Trophoblast cell (in vitro differentiated cells and primary cell): ENCODE measurements around the gene KIF25.

Experiments
- DNase-seq, 2 donors: peaks; one replicate each; pipeline ENCODE4 v3.0.0-alpha.2; 2016
- H2AFZ ChIP-seq: 2 replicates; pipeline ENCODE4 v1.6.1; 2013; ENCODE audit warnings: low read length, moderate library complexity, mild to moderate bottlenecking; ENCODE audit not compliant: insufficient read depth, poor library complexity
- H2AK5ac ChIP-seq: 2 replicates; pipeline ENCODE4 v1.6.1; 2013; ENCODE audit warnings: mild to moderate bottlenecking, low read length
- H2BK120ac ChIP-seq: 2 replicates; pipeline ENCODE4 v1.6.1; 2013; ENCODE audit warnings: low read length, mild to moderate bottlenecking, moderate library complexity; ENCODE audit not compliant: insufficient read depth, poor library complexity
- H2BK12ac ChIP-seq: 2 replicates; pipeline ENCODE4 v1.6.1; 2013; ENCODE audit warnings: mild to moderate bottlenecking, low read length, moderate library complexity
- H2BK5ac ChIP-seq: 2 replicates; pipeline ENCODE4 v1.6.1; 2013; ENCODE audit warnings: low read length, low read depth, moderate library complexity, mild to moderate bottlenecking; ENCODE audit not compliant: poor library complexity
- H3K14ac ChIP-seq: 2 replicates; pipeline ENCODE4 v1.6.1; 2013; ENCODE audit warnings: mild to moderate bottlenecking, low read length
- H3K18ac ChIP-seq: 2 replicates; pipeline ENCODE4 v1.6.1; 2013; ENCODE audit warnings: mild to moderate bottlenecking, low read length
- H3K23ac ChIP-seq: 2 replicates; pipeline ENCODE4 v1.6.1; 2013; ENCODE audit warnings: low read length
- H3K27ac ChIP-seq: 2 replicates; pipeline ENCODE4 v1.5.1; 2013; ENCODE audit warnings: low read depth, mild to moderate bottlenecking, inconsistent platforms, low read length, moderate library complexity
- H3K27me3 ChIP-seq: 2 replicates; pipeline ENCODE4 v1.6.1; 2013; ENCODE audit warnings: inconsistent platforms, mild to moderate bottlenecking, low read length, moderate library complexity; ENCODE audit not compliant: insufficient read depth
- H3K36me3 ChIP-seq, 2 experiments: 1 replicate in 1 of 2; 2 replicates in 1 of 2; pipeline ENCODE4 v1.6.1; 2013; ENCODE audit warnings: low read length in 2 of 2, mild to moderate bottlenecking in 2 of 2, moderate library complexity in 1 of 2; ENCODE audit not compliant: insufficient read depth in 2 of 2, control insufficient read depth in 1 of 2
- H3K4ac ChIP-seq: 2 replicates; pipeline ENCODE4 v1.6.1; 2013; ENCODE audit warnings: low read depth, mild to moderate bottlenecking, low read length, moderate library complexity
- H3K4me1 ChIP-seq, 2 experiments: 1 replicate in 1 of 2; 2 replicates in 1 of 2; pipeline ENCODE4 v1.6.1; 2013; ENCODE audit warnings: low read length in 2 of 2, mild to moderate bottlenecking in 2 of 2, moderate library complexity in 1 of 2; ENCODE audit not compliant: insufficient read depth in 2 of 2, control insufficient read depth in 1 of 2
- H3K4me2 ChIP-seq: 2 replicates; pipeline ENCODE4 v1.6.1; 2013; ENCODE audit warnings: inconsistent platforms, mild to moderate bottlenecking, low read length, moderate library complexity
- H3K4me3 ChIP-seq: 2 replicates; pipeline ENCODE4 v1.5.1; 2013; ENCODE audit warnings: mild to moderate bottlenecking, low read depth, low read length, inconsistent platforms
- H3K79me1 ChIP-seq: one replicate; pipeline ENCODE4 v1.6.1; 2013; ENCODE audit warnings: low read length
- H3K79me2 ChIP-seq: 2 replicates; pipeline ENCODE4 v1.6.1; 2013; ENCODE audit warnings: low read length, mild to moderate bottlenecking; ENCODE audit not compliant: control insufficient read depth, insufficient read depth, poor library complexity
- H3K9ac ChIP-seq: 2 replicates; pipeline ENCODE4 v1.6.1; 2013; ENCODE audit warnings: mild to moderate bottlenecking, low read length
- H3K9me3 ChIP-seq: 2 replicates; pipeline ENCODE4 v1.6.1; 2013; ENCODE audit warnings: low read depth, mild to moderate bottlenecking, control low read depth, inconsistent platforms, low read length; ENCODE audit not compliant: insufficient read depth
- H4K12ac ChIP-seq: 2 replicates; pipeline ENCODE4 v1.6.1; 2013; ENCODE audit warnings: low read depth, mild to moderate bottlenecking, low read length, moderate library complexity
- H4K8ac ChIP-seq: 2 replicates; pipeline ENCODE4 v1.6.1; 2013; ENCODE audit warnings: low read depth, mild to moderate bottlenecking, low read length, moderate library complexity
- H4K91ac ChIP-seq: one replicate; pipeline ENCODE4 v1.6.1; 2013; ENCODE audit warnings: low read depth, mild to moderate bottlenecking, low read length, moderate library complexity
- WGBS: extraction: QIAGEN DNeasy Blood & Tissue Kit; methylation state at CpG from one replicate; pipeline ENCODE4 v1.1.7; 2013; ENCODE audit warnings: missing lambda C conversion rate; ENCODE audit not compliant: insufficient read length, insufficient coverage; ENCODE audit errors: extremely low coverage; 5-methylcytosine and 5-hydroxymethylcytosine counted together

KIF25 gene

DNA sequence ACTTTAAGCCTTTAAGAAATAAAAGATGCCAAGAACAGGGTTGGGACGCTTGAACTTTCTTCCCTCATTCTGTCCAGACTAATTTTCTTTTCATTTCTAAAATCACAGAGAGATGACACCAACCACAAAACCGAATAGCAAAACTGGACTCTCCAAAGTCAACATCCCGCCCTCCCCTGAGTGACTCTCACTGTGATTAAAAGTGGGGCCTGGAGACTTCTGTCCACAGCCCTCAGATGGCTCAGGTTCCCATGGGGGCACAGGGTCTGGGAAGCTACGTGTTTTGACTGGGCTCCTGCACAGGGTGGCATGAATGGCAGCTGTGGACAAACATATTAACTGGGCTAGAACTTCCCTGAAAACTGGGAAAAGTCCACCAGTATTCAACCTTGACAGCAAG, 75.3 kb downstream of the KIF25 start:
- Histone ChIP-seq H3K4ac (no peak overlapping the region), H2BK12ac (no peak overlapping the region), H2AFZ (no peak overlapping the region), H4K91ac (no peak overlapping the region), H3K23ac (no peak overlapping the region), H3K4me1 (no peaks in the 10 kb centered on the region), H3K4me3 (no peak overlapping the region), H2BK5ac (no peak overlapping the region), H4K12ac (no peak overlapping the region), H2AK5ac (no peak overlapping the region), H3K79me2 (no peaks in the 10 kb centered on the region), H3K36me3 (no peaks in the 10 kb centered on the region), H3K14ac (no peak overlapping the region), H3K4me2 (no peak overlapping the region), H3K9me3 (peaks cover 14% of the 10 kb centered on the region), H3K27ac (no peak overlapping the region), H2BK120ac (no peak overlapping the region), H3K27me3 (no peaks in the 10 kb centered on the region), H4K8ac (no peak overlapping the region), H3K18ac (no peak overlapping the region), H3K79me1 (no peaks in the 10 kb centered on the region), H3K9ac (no peak overlapping the region)
- no peak for DNase-seq
- no CpG with 5 or more reads among the region's 4 CpGs for WGBS

DNA sequence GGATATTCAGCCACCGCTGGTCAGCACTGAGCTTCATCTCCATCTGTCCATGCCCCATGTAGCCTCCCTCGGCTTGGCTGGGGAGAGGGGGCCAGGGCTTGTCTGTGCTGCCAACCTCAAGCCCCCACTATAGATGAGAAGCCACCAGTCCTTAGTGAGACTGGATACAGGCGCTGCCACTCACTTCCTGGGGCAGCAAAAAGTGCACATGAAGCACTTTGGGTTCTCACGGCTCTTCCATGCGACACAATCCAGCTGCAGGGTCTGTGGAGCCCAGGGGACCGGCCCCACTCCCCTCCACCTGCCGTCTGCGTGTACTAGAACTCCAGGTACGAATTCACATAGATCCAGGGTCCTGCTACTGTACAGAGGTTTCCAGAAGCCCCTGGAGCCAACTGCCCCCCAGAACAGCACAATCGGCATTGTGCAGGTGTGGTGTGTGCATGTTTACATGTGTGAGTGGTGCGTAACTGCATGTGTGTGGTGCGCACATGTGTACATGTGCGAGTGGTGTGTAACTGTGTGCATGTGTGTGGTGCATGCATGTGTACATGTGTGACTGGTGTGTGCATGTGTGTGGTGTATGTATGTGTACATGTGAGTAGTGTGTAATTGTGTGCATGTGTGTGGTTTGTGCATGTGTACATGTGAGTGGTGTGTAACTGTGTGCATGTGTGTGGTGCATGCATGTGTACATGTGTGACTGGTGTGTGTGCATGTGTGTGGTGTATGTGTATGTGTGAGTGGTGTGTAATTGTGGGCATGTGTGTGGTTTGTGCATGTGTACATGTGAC, 76.7 kb downstream of the KIF25 start:
- Histone ChIP-seq H2BK5ac (no peak overlapping the region), H3K9me3 (peaks cover 14% of the 10 kb centered on the region), H3K4me2 (no peak overlapping the region), H2BK120ac (no peak overlapping the region), H3K9ac (no peak overlapping the region), H3K23ac (no peak overlapping the region), H4K12ac (no peak overlapping the region), H2AK5ac (no peak overlapping the region), H3K4me3 (no peak overlapping the region), H3K36me3 (no peaks in the 10 kb centered on the region), H4K91ac (no peak overlapping the region), H2AFZ (no peak overlapping the region), H2BK12ac (no peak overlapping the region), H3K79me1 (no peaks in the 10 kb centered on the region), H3K4ac (no peak overlapping the region), H3K14ac (no peak overlapping the region), H3K27me3 (no peaks in the 10 kb centered on the region), H4K8ac (no peak overlapping the region), H3K18ac (no peak overlapping the region), H3K4me1 (no peaks in the 10 kb centered on the region), H3K79me2 (no peaks in the 10 kb centered on the region), H3K27ac (no peak overlapping the region)
- no peak for DNase-seq
- WGBS: no CpG with 5 or more reads among the region's 13 CpGs

DNA sequence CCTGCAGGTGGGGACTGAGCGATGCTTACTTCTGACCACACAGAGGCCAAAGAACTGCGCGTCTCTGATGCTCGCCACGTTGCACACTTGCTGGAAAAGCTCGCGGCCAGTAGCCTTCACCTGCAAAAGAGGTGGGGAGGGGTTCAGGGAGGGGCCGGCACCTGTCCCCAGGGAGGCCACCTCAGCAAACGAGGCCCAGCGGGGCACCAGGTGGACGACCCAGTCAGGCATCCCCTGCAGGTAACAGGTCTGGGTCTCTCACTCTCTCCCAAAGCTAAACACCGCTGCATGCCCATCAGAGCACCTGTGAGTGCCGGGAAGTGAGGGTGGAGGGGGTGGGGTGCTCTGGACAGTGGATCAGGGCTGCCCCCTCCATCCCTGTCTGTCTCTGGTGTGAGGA, 77.7 kb downstream of the KIF25 start:
- no peak overlapping the region for H2BK12ac ChIP-seq
- H3K79me1 ChIP-seq: no peaks in the 10 kb centered on the region
- H2BK5ac ChIP-seq: no peak overlapping the region
- H3K14ac ChIP-seq: no peak overlapping the region
- no peaks in the 10 kb centered on the region for H3K79me2 ChIP-seq
- no peak overlapping the region for H3K27ac ChIP-seq
- no peak overlapping the region for H4K12ac ChIP-seq
- H4K91ac ChIP-seq: no peak overlapping the region
- H3K27me3 ChIP-seq: no peaks in the 10 kb centered on the region
- peaks cover 14% of the 10 kb centered on the region for H3K9me3 ChIP-seq
- H2BK120ac ChIP-seq: no peak overlapping the region
- no peak overlapping the region for H2AFZ ChIP-seq
- no peaks in the 10 kb centered on the region for H3K4me1 ChIP-seq
- H3K4me3 ChIP-seq: no peak overlapping the region
- WGBS: no CpG with 5 or more reads among the region's 13 CpGs
- no peak overlapping the region for H3K23ac ChIP-seq
- H3K18ac ChIP-seq: no peak overlapping the region
- no peak for DNase-seq
- no peak overlapping the region for H3K4ac ChIP-seq
- no peak overlapping the region for H4K8ac ChIP-seq
- H3K4me2 ChIP-seq: no peak overlapping the region
- H3K9ac ChIP-seq: no peak overlapping the region
- H2AK5ac ChIP-seq: no peak overlapping the region
- H3K36me3 ChIP-seq: no peaks in the 10 kb centered on the region

DNA sequence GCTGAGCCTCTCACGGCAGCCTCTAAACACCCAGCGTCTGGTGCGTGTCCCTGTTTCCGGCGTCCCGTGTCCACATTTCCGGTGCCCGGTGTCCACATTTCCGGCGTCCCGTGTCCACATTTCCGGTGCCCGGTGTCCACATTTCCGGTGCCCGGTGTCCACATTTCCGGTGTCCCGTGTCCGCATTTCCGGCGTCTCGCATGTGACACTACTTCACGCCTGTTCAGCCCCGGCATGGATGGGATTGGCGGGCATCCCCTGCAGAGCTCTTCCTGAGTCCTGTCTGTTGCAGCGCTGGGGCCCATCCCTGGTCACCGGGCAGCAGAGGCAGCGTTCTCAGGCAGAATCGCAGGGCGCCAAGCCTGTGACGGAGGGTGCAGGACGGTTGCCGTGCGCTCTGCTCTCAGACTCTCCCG, 78.3 kb downstream of the KIF25 start:
- no peaks in the 10 kb centered on the region for H3K4me1 ChIP-seq
- no peak overlapping the region for H2AK5ac ChIP-seq
- no peak overlapping the region for H4K8ac ChIP-seq
- no peaks in the 10 kb centered on the region for H3K27me3 ChIP-seq
- H3K79me1 ChIP-seq: no peaks in the 10 kb centered on the region
- H3K4me3 ChIP-seq: no peak overlapping the region
- no peak overlapping the region for H3K27ac ChIP-seq
- no peak overlapping the region for H2BK5ac ChIP-seq
- H3K4me2 ChIP-seq: no peak overlapping the region
- no peak overlapping the region for H3K14ac ChIP-seq
- H3K4ac ChIP-seq: no peak overlapping the region
- peaks cover 14% of the 10 kb centered on the region for H3K9me3 ChIP-seq
- no peak overlapping the region for H3K18ac ChIP-seq
- no peak overlapping the region for H3K23ac ChIP-seq
- H3K79me2 ChIP-seq: no peaks in the 10 kb centered on the region
- H2BK12ac ChIP-seq: no peak overlapping the region
- no peaks in the 10 kb centered on the region for H3K36me3 ChIP-seq
- no peak overlapping the region for H4K12ac ChIP-seq
- no CpG with 5 or more reads among the region's 34 CpGs for WGBS
- no peak for DNase-seq
- no peak overlapping the region for H2BK120ac ChIP-seq
- H3K9ac ChIP-seq: no peak overlapping the region
- no peak overlapping the region for H4K91ac ChIP-seq
- no peak overlapping the region for H2AFZ ChIP-seq
